Cardiac septum (tissue), 1 donor: ENCODE results near the gene TBCD. TPM values are rescaled to one million over a fixed set of nuclear protein-coding genes. Genes with fewer than 3 reads are reported as not detected.
"Not testable (repeated sequence)": the region's sequence is repeated elsewhere in the genome, so short reads cannot be mapped to it uniquely, and the experiment has no call there.

Experiments used
- DNase-seq: peaks from one replicate; pipeline ENCODE4 v3.0.0-alpha.2; 2020; ENCODE audit warnings: low spot score
- intact Hi-C: fragments of 100-400 bp; cut with DNase I; formaldehyde crosslinking; loops from one replicate; pipeline ENCODE4 v1.14.0; 2022
- total RNA-seq: library from RNA; stranded (reverse); fragmentation: NEBNext Ultra II Directional; extraction: Animal tissue kit (Norgen Biotek cat#: 25700); gene quantifications from one replicate; pipeline ENCODE4 v1.2.1, GENCODE V29; 2021
- donor health status: DM: no; HTN: no; CAD: no.

The TBCD gene
- total RNA-seq, 1 donor from 2014 or later: 67.3 TPM

- intact Hi-C loops: no loop called here
- no peak for DNase-seq
Measured at GRCh38 chr17:82782657-82783207, 30.9 kb downstream of the TBCD start.

DNA sequence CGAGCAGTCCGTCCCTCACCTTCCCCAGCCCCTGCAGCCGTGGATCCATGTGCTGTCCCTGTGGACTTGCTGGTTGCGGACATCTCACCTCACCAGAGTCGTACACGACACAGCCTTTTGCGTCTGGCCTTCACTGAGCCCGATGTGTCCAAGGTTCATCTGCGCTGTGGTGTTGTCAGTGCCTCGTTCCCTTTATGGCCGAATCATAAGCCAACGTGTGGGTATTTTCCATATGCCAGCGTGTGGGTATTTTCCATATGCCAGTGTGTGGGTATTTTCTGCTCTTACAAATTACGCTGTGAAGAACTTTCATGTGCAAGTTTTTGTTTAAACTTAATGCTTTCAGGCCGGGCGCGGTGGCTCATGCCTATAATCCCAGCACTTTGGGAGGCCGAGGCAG, 31.6 kb downstream of the TBCD start:
- DNase-seq: no peak
- intact Hi-C loops: no loop called here

GRCh38 chr17:82785581-82785980, 33.7 kb downstream of the TBCD start:
- intact Hi-C loops, DNase-seq: not testable (repeated sequence)

GRCh38 chr17:82786427-82786826, 34.6 kb downstream of the TBCD start:
- DNase-seq: no peak
- intact Hi-C loops: no loop called here

- DNase-seq: no peak
Measured at GRCh38 chr17:82787081-82787848, 35.4 kb downstream of the TBCD start.

DNA sequence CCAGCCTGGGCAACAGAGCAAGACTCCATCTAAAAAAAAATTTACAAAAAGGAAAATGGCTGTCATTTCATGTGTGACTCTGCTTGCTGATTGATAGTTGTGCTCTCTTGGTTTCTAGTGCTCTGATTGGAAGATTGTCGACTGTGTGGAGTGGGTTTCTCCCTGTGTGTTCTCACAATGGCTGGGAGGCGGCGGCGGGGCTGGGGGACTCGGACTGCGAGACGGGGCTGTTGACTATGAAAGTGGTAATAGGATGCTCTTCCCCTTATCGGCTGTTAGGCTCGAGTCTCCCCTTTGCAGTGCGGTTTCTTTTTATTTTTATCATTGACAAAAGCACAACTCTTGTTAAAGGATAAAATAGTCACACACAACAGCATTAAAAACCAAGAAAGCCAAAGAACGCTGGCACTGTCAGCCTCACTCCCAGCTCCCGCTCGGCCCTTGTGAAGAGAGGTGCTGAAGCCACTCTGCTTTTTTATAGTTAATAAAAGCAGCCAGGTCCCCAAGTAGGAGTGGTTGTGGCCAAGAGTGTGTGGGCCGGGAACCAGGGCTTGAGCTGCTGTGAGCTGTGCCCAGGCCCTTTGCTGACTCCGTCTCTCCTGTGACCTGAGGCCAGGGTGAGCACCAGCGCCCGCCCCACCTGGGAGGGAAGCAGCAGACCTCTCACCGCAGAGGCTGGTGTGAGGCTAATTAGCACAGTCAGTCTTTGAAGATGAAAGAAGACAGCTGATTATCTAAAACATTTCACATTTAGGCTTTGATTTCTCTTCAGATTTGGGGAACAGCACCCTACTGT, 36.5 kb downstream of the TBCD start:
- no peak for DNase-seq
- intact Hi-C loops: no loop called here

More at GRCh38 chr17:82787081-82787848, 35.4 kb downstream of the TBCD start:
- intact Hi-C loops: no loop called here

DNA sequence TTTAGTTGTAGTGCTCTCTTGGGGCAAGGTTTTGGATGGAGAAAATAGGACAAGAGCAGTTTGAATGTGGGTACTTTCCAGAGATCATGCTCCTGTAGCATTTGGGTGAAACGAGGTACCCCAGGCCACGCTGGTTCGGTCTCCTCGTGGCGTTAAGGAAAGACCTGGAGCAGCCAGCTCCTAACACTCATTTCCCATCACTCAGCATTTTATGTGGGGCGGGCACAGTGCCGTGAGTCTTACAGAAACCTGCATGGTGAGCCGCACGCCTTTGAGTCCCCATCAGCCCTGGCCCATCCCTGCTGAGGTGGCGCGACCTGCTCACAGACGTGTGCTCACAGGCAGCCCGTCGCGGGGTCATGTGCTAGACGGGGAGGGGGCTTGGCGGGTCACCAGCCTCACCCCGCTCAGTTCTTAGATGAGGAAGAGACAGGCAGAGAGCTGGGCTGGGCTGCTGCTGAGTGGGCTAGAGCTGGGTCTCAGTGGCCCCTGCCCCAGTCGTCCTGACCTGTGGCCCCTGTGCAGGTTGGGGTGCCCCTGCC, 37.3 kb downstream of the TBCD start:
- intact Hi-C loops: no loop called here
- no peak for DNase-seq

- no peak for DNase-seq
- intact Hi-C loops: no loop called here
Measured at GRCh38 chr17:82789806-82790205, 37.9 kb downstream of the TBCD start.

DNA sequence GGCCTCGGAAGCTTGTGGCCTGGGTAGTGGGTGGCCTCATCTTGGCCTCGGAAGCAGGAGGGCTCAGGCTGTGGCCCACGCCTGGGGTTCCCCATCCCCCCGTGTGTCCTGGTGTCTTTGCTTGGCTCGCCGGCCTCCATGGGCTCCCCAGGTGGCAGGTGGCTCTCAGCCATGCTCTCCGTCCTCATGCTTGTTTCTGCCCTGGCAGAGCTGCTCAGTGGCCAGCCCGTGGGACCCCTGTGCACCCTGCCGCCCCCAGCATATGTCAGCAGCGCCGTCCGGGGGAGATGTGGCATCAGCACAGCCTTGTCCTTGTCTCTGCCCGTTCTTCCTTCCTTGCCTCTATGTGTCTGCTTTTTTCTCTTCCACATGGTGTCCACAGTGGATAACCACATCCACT, 38.5 kb downstream of the TBCD start:
- no peak for DNase-seq
- intact Hi-C loops: no loop called here

DNA sequence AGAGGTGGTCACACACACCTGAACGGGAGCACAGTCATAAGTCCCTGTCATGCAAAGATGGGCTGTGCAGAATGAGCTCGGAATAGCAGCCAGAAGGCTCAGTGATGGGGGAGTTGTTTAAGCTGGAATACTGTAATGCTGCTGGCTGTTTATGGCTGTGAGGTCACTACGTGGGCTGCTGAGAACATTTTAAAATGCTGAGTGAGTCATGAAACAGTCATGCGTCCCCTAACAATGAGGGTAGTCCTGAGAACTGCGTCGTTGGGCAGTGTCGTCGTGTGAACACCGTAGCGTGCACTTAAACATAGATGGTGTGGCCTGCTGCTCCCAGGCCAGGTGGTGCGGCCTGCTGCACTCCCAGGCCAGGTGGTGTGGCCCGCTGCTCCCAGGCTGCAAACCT, 39.7 kb downstream of the TBCD start:
- intact Hi-C loops: no loop called here
- DNase-seq: no peak

- DNase-seq: no peak
- intact Hi-C loops: no loop called here
Measured at GRCh38 chr17:82793974-82794630, 42.2 kb downstream of the TBCD start.

- DNase-seq: no peak
- intact Hi-C loops: no loop called here
Measured at GRCh38 chr17:82794781-82795482, 43.1 kb downstream of the TBCD start.

- intact Hi-C loops: no loop called here
- DNase-seq: no peak
Measured at GRCh38 chr17:82795615-82796014, 43.8 kb downstream of the TBCD start.

GRCh38 chr17:82797061-82797460, 45.2 kb downstream of the TBCD start:
- intact Hi-C loops: no loop called here
- no peak for DNase-seq

DNA sequence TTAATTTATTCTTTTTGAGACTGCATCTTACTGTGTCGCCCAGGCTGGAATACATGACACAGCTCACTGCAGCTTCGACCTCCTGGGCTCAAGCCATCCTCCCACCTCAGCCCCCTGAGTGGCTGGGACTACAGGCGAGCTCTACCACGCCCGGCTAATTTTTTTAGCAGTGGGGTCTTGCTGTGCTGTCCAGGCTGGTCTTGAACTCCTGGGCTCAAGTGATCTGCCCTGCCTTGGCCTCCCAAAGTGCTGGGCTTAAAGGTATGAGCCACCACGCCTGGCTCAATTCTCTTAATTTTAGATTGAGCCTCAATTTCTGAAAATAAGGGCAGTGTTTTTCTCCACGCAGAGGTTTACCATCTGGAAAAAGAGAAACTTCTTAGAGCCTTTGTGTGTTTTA, 46.9 kb downstream of the TBCD start:
- intact Hi-C loops: no loop called here
- no peak for DNase-seq

DNA sequence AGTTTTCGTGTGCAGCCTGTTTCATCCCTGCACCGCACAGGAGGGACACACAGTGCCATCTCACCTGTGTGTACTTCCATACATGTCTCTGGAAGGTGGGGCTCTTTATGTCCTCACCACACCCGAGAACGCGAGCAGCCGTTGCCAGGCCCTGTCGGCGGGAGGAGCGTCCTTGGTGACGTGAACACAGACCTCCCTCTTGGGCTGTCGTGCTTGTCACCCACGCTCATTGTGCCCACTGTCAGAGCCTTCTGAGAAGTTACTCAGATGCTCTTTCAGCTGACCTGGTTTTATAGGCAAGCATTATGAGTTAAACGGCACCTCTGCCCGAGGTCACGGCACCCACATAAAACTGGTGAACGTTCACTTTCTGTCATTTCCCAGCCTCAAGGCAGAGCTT, 47.7 kb downstream of the TBCD start:
- no peak for DNase-seq
- intact Hi-C loops: no loop called here

- intact Hi-C loops: no loop called here
- DNase-seq: no peak
Measured at GRCh38 chr17:82800885-82801284, 49.0 kb downstream of the TBCD start.

DNA sequence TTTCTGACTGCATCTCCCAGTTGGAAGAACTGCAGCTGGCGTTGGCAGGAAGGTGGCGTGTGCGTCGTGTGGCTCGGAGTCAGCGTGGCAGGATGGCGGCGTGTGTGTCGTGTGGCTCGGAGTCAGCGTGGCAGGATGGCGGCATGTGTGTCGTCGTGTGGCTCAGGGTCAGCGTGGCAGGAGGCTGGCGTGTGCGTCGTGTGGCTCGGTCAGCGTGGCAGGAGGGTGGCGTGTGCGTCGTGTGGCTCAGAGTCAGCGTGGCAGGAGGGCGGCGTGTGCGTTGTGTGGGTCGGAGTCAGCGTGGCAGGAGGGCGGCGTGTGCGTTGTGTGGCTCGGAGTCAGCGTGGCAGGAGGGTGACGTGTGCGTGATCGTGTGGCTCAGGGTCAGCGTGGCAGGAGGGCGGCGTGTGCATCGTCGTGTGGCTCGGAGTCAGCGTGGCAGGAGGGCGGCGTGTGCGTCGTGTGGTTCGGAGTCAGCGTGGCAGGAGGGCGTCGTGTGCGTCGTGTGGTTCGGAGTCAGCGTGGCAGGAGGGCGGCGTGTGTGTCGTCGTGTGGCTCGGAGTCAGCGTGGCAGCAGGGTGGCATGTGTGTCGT, 49.6 kb downstream of the TBCD start:
- intact Hi-C loops: no loop called here
- DNase-seq: no peak
